GM12872 (cell line): Measurements from ENCODE around the gene RAD51D.

Source experiments
- TF ChIP-seq, protein P1 (sequence below): IDR thresholded peaks from 3 replicates; pipeline ENCODE4 v1.5.1; 2011; ENCODE audit warnings: low read depth, mild to moderate bottlenecking, low read length, moderate library complexity; ENCODE audit not compliant: insufficient read depth

The RAD51D gene

DNA sequence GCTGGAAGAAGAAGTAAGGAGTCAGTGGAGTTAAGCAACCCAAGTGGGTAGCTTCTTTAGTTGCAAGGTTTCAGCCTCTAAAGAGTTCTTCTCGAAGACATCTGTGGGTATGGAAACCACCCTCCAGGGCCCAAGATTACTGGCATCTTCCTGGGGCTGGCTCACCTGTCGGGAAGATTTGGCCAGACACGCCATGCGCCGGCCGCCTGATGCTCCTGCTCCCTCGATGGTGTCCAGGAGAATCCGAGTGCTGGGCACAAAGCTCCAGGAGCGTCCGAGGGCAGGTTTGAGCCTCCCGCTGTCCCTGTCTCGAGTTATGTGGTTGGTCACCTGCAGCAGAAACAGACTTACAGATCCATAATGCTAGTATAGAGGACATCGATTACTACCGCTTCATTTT, 18.6 kb downstream of the RAD51D start:
- TF ChIP-seq, protein P1, sequence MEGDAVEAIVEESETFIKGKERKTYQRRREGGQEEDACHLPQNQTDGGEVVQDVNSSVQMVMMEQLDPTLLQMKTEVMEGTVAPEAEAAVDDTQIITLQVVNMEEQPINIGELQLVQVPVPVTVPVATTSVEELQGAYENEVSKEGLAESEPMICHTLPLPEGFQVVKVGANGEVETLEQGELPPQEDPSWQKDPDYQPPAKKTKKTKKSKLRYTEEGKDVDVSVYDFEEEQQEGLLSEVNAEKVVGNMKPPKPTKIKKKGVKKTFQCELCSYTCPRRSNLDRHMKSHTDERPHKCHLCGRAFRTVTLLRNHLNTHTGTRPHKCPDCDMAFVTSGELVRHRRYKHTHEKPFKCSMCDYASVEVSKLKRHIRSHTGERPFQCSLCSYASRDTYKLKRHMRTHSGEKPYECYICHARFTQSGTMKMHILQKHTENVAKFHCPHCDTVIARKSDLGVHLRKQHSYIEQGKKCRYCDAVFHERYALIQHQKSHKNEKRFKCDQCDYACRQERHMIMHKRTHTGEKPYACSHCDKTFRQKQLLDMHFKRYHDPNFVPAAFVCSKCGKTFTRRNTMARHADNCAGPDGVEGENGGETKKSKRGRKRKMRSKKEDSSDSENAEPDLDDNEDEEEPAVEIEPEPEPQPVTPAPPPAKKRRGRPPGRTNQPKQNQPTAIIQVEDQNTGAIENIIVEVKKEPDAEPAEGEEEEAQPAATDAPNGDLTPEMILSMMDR: no peak

DNA sequence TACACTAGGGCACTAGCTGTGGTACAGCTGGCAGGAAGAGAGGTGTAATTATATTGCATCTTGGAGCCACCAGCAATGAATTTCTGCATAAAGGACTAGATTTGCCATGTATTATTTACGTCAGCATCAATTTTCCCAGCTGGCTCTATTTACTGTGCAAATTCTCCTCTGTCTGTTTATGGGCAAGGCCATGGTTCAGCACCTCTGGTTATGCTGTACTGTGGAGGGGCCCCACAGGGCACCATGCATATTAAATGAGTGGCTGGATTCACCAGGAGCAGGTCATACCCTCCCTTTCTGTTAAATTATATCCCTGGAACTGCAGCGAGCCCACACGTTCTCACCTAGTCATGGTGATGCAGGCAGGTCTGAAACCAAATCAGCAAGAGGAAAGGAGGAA, 19.8 kb downstream of the RAD51D start:
- TF ChIP-seq, protein P1: no peak

DNA sequence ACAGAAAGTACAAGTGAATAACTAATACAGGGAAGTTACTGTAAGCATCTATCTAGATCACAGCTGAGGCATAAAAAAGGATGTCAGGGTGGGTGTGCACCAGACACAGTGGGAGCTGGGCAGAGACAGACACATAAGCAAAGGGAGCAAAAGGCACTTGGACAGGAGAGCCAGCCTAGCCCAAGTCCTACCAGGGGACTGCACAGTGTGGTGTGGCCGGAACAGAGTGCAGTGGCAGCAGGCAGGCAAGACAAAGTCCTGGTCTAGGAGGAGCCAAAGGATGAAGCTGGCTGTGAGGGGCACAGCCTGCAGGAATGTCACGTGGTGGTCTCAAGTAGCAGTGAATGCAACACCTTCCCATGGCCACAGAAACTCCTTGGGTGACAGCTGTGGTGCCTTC, 21.9 kb downstream of the RAD51D start:
- TF ChIP-seq, protein P1: no peak

DNA sequence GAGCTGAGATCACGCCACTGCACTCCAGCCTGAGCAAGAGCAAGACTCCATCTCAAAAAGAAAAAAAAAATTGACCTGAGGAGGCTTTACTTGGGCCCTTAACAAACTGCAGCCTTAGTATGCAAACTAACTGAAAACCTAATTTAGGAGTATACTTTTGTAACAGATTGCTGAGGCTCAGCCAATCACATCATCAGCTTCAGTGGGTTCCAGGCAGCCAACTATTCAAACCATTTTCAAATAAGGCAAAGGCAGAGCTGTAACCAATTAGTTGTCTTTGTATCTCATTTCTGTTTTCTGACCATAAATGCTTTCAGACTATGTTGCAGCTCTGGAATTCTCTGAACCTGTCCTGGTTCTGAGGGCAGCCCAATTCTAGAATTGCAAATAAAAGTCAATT, 23.9 kb downstream of the RAD51D start:
- TF ChIP-seq, protein P1: no peak

DNA sequence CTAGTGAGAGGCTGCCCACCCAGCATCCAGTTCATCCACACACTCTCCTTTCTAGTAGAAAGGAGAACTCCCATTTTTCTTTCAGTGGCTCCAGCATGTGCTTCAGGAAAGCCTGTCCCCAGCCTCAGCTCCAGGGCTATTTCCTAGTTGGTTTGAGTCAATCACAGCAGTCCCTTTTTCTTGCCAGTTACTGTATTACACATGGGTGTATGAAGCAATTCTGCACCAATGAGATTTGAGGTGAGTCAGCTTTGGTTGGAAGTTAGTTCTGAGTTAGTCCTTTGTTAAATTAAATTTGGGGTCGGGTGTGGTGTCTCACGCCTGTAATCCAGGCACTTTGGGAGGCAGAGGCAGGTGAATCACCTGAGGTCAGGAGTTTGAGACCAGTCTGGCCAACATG, 24.8 kb downstream of the RAD51D start:
- TF ChIP-seq, protein P1: no peak

DNA sequence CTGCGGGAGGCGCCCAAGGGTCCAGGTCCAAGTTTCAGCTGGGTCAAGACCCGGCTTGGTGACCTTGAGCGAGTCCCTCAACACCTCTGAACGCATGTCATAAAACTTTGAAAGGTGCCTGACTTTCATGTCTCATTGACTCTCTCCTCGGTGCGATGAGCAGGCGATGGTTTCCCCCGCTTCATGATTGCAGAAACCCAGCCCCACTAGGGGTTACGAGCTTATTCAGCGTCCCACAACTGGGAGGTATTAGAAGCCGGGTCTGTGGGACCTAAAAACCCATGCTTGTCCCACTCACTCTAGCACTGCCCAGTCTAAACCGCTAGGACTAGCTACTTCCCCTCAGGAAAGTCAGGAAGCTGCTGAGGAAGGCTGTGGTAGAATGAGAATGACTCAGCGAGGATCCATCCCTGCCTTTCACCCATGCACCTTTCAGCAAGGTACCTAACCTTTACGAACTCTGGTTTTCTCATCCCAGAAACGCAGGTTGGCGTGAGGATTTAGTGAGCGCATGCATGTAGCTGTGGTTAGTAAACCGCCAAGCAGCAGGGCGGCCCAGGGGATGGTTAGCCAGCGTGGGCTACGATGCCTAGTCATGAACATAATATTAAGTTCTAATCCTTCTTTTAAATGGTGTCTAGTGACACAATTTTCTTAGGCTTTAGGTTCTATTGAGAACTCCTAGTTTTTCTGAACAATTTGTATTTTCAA, 29.9 kb downstream of the RAD51D start:
- TF ChIP-seq, protein P1: peak; percentile 19; the same call in 1 of the 3 replicates

DNA sequence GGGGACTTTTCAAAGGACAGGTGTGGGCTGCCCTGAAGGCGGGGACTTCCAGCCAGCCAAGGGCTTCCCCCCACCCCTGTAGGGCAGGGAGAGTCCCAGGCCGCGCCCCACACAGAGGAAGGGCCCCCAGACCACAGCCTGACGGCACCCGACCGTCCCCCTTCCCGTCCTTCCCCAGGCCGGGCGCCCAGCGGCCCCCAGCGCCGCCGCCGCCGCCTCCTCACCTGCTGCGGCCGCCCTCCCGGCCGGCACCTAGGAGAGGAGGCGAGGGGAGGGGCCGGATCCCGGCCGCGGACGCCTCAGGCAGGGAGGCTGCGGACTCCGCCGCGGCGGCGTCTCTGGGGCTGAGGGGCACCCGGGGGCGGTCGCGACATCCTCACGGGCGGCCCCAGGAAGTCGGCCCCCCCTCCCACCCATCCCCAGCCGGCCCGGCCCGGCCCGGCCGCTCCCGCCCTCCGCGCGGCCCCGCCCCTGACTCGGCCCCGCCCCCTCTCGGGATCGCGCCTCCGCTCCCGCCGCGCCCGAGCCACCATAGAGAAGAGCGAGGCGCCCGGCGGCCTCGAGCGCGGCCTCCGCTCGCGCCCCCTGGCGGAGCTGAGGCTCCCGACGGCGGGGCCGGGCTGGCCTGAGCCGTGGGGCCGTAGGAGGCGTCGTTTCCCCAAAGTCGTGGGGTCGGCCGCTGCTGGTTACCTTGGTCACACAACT, 30.6 kb downstream of the RAD51D start:
- TF ChIP-seq, protein P1: peak; percentile 72
